ENCODE data around the gene D2HGDH. TPM values are rescaled to one million over a fixed set of nuclear protein-coding genes. Genes with fewer than 3 reads are reported as not detected.

Gene D2HGDH
- total RNA-seq (2014; rRNA removed; shearing (Covaris generic); ENCODE audit: low replicate concordance), result 14.0 and 14.2 TPM in 2 replicates

DNA sequence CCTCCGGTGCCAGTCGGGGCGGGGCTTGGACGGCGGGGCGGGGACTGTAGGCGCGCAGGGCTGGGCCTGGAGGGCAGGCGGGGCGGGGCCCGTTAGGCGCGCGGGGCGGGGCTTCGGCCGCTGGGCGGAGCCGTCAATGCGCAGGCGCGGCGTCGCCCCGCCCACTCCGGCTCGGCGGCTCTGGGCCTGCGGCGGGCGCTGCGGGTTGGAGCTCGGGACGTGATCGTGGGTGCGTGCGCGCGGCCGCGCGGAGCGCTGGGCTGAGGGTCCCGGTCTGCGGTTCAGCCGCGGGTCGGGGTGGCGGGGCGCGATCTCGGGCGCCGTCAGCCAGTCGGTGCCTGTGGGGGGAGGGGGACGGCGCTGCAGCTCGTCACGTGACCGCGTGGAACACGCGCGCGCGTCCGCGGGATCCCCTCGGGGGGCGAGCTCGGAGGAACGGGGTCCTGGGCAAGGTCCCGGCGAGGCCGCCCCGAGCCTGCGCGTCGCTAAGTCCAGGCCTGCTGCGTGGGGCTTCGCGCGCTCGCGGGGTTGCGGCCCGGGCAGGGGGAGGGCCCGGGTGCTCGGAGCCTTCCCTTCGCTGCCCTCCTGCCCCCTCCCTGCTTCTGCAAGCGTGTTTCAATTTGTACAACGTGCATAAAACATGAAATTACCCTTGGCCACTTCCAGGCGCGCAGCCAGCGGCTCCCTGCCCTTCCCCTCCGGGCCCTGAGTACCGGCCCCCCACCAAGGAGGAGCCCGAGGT lies at the start of gene D2HGDH:
D2HGDH (plus strand) TSS at position 164 of the 742 bp plus-strand sequence. CDS start 595 bp downstream, outside the sequence.
- DNase-seq (ENCODE audit: low read depth), result peak; percentile 71

DNA sequence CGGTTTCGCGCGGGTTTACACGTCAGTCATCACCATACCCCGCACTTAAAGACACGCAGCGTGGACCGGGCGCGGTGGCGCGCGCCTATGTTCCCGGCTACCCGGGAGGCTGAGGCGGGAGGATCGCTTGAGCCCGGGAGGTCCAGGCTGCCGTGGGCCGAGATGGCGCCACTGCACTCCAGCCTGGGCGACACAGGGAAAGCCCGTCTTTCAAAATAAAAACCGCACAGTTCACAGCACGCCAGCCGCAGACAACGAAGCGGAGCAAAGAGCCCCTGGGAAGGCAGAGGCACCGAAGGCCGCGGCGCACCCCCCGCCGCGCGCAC lies 48.1 kb upstream of the D2HGDH start:
- no peak for DNase-seq (ENCODE audit: low read depth)

More for the DNA sequence above, at the start of gene D2HGDH:
- in situ Hi-C loops (cut with HindIII; ENCODE audit: low pct_unique_long_range_greater_than_20kb, low sequenced_read_pairs), result no loop called here

DNA sequence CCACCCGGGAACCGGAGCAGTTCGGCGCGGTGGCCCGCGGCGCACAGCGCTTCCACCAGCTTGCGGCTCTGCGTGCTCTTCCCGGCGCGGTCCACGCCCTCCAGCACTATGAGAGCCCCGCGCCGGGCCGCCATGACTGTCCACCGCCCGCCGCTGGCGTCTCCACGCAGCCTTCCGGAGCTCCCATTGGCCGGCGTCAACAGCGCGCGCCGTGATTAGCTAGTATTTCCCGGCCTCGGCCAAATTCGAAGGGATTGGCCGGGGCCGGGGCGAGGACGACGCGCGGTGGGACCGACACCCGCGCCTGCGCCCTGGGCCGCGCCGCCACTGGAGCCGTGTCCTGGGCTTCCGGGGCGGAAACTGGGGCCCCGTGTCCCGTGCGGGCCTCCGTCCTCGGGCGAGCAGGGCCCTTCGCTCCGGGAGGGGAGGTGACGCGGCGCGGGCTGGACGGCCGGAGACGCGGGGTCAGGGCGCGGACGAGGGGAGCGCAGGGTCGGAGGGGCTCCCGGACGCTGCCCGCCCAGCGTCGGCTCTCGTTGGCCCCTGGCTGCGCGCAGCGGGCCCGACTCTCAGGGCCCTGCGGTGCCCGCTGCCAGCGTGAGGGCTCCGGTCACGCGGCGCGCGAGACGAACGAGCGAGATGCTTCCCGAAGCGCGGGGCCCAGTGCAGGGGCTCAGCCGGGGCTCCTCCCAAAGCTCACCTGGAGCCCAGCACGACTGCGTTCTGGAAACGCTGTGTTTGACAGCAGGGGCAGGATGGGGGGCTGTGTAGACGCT lies 47.6 kb upstream of the D2HGDH start, which contains the start of gene DTYMK:
DTYMK (minus strand) TSS at position 166 of the 776 bp plus-strand sequence; CDS start at position 134, 32 bp downstream.
- in situ Hi-C loops (cut with HindIII; ENCODE audit: low pct_unique_long_range_greater_than_20kb, low sequenced_read_pairs), result no loop called here
- peak; percentile 96 for DNase-seq (ENCODE audit: low read depth)

More for the DNA sequence above, 48.1 kb upstream of the D2HGDH start:
- in situ Hi-C loops (cut with HindIII; ENCODE audit: low pct_unique_long_range_greater_than_20kb, low sequenced_read_pairs), result no loop called here

- in situ Hi-C loops (cut with HindIII; ENCODE audit: low pct_unique_long_range_greater_than_20kb, low sequenced_read_pairs), result no loop called here
- no peak for DNase-seq (ENCODE audit: low read depth)
Observed at GRCh38 chr2:241689306-241689705, 45.1 kb upstream of the D2HGDH start.

- in situ Hi-C loops (cut with HindIII; ENCODE audit: low pct_unique_long_range_greater_than_20kb, low sequenced_read_pairs), result no loop called here
- no peak for DNase-seq (ENCODE audit: low read depth)
Observed at GRCh38 chr2:241690202-241690717, 44.2 kb upstream of the D2HGDH start.

GRCh38 chr2:241692448-241692847 lies 42.0 kb upstream of the D2HGDH start:
- in situ Hi-C loops (cut with HindIII; ENCODE audit: low pct_unique_long_range_greater_than_20kb, low sequenced_read_pairs), result no loop called here
- DNase-seq (ENCODE audit: low read depth), result no peak

DNA sequence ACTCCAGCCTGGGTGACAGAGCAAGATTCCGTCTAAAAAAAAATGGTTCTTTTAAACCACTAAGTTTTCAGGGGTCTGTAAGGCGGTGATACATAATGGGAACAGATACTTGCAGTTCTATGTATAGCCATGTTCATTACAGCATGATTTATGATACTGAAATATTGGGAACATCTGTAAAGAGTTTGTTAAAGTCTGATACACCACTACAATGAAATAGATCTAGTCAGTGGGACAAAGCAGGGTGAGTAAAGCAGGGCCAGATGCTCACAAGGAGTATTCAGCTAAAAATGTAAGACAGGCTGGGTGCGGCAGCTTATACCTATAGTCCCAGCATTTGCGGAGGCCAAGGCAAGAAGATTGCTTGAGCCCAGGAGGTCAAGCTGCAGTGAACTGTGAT lies 38.8 kb upstream of the D2HGDH start:
- DNase-seq (ENCODE audit: low read depth), result no peak
- in situ Hi-C loops (cut with HindIII; ENCODE audit: low pct_unique_long_range_greater_than_20kb, low sequenced_read_pairs), result no loop called here

- in situ Hi-C loops (cut with HindIII; ENCODE audit: low pct_unique_long_range_greater_than_20kb, low sequenced_read_pairs), result no loop called here
- no peak for DNase-seq (ENCODE audit: low read depth)
Observed at GRCh38 chr2:241701149-241701398, 33.4 kb upstream of the D2HGDH start.

DNA sequence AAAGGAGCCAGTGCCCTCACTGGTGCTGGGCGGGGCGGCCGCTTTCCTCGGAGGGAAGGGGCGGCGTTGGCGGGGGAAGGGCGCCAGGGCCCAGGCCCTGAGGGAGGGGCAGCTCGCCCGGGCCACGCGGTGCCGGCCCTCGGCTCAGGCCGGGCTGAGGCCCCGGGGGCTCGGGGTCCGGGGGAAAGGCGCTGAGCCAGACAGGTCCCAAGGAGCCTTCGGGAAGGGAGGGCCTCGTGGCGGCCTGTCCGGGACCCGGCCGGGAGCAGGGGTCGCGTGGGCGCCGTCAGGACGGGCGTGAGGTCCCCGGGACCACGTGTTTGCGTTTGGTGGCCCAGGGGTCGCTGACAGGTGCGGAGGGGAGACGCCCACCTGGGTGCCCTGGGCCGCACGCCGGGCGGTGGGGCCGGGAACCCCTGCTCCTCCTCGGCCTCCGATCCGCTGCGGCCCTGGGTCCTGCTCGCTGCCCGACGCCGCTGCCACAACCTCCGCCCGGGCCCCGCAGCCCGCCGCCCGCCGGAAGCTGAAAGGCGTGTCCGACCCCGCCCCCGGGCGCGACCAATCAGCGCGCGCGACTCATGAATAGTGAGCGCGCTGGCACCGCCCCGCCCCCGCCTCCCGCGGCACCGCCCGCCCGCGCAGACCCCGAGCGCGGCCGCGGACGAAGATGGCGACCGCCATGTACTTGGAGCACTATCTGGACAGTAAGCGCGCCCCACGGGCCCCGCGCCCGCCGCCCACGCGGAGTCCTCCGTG lies 32.9 kb upstream of the D2HGDH start, which contains the start of gene ING5:
ING5 (plus strand) TSS at position 641 of the 756 bp plus-strand sequence; CDS start at position 668, 27 bp downstream.
- in situ Hi-C loops (cut with HindIII; ENCODE audit: low pct_unique_long_range_greater_than_20kb, low sequenced_read_pairs), result no loop called here
- peak; percentile 93 for DNase-seq (ENCODE audit: low read depth)

GRCh38 chr2:241702155-241703031 lies 32.0 kb upstream of the D2HGDH start:
- peak; percentile 92 for DNase-seq (ENCODE audit: low read depth)
- in situ Hi-C loops (cut with HindIII; ENCODE audit: low pct_unique_long_range_greater_than_20kb, low sequenced_read_pairs), result no loop called here

DNA sequence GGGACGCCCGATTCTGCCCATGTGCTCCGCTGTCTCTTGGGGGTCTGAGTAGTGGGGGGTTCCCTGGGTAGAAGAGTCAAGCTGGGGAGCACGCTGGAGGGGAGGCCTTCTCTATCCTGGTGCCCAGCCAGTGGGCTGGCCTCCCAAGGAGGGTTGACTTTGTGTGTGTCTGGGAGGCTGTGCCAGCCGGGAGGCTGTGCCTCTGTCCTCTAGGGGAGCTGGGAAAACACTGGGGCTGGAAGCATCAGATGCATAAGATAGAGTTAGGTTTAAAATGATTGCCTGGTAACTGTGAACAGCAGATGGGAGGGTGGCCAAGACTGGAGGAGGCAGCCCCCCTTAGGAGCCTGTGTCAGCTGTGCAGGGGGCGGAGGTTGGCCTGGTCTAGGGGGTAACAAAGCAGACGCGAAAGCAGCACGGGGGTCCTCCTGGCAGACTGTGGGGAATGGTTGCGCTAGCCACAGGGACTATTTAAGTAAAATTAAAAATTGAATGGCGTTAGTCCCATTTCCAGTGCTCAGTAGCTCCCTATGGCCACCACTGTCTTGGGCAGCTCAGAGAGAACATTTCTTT lies 31.3 kb upstream of the D2HGDH start:
- in situ Hi-C loops (cut with HindIII; ENCODE audit: low pct_unique_long_range_greater_than_20kb, low sequenced_read_pairs), result no loop called here
- no peak for DNase-seq (ENCODE audit: low read depth)

DNA sequence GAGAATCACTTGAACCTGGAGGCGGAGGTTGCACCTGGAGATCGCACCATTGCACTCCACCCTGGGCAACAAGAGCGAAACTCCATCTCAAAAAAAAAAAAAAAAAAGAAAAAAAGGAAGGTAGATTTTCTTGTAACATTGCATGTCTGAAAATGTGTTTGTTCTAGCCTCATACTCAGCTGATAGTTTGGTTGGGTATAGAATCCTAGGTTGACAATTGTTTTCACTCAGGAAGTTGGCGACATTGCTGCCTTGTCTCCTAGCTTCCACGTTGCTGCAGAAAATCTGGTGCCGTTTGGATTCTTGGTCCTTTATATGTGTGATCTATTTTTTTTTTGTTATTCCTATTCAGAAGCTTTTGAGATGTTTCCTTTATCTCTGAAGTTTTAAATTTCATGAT lies 27.9 kb upstream of the D2HGDH start:
- no peak for DNase-seq (ENCODE audit: low read depth)
- in situ Hi-C loops (cut with HindIII; ENCODE audit: low pct_unique_long_range_greater_than_20kb, low sequenced_read_pairs), result no loop called here

DNA sequence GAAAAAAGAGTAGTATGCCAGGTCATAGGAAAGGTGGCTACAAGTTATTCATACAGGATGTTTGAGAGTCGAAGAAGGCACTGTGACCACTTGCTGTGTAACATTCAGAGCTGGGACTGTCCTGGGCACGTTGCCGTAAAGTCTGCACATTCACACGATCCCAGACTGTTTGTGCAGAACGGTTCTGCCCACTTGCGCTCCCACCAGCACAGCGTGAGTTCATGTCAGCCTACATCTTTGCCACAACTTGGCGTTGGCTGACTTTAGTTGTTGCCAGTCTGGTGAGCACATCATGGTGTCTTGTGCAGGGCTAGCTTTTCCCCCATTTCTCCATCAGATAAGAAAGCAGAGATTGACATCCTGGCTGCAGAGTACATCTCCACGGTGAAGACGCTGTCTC lies 25.6 kb upstream of the D2HGDH start:
- no peak for DNase-seq (ENCODE audit: low read depth)
- in situ Hi-C loops (cut with HindIII; ENCODE audit: low pct_unique_long_range_greater_than_20kb, low sequenced_read_pairs), result no loop called here

- no peak for DNase-seq (ENCODE audit: low read depth)
- in situ Hi-C loops (cut with HindIII; ENCODE audit: low pct_unique_long_range_greater_than_20kb, low sequenced_read_pairs), result no loop called here
Observed at GRCh38 chr2:241719093-241719492, 15.3 kb upstream of the D2HGDH start.

DNA sequence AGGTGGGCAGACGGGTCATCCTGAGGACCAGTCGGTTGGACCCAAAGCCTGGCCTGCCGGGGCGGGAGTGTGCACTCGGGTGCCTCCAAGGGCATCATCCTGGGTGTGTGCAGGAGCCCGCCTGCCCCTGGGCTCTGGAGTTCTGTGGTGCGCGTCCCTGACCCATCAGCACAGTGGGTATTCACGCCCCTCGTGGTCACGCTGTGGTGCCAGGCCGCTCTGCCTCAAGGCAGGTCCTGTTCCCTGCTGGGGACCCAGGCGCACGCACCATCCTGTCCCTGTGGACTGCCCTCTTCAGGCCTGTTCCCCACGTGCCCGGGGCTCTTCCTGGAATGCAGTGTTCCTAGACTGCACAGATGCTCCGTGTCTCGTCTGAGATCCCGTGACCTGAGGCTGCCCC lies 14.3 kb upstream of the D2HGDH start:
- in situ Hi-C loops (cut with HindIII; ENCODE audit: low pct_unique_long_range_greater_than_20kb, low sequenced_read_pairs), result no loop called here
- no peak for DNase-seq (ENCODE audit: low read depth)

DNA sequence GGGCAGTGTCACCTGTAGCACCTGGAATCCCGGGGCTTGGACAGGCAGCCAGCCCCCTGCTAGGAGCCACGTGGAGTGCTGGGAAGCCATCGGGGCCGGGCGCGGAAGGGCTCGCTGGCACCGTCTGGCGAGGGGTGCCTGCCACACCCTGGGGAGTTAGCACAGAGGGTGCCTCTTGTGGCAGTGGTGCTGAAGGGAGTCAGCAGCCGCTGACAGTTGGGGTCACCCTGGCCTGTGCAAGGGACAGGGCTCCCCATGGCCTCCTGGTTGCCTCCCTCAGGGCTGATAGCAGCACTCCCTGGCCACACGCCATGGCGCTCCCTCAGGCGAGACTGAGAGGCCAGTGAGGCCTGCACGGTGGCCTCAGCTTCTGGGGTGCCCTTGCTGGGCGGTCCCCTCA lies 13.9 kb upstream of the D2HGDH start:
- DNase-seq (ENCODE audit: low read depth), result no peak
- in situ Hi-C loops (cut with HindIII; ENCODE audit: low pct_unique_long_range_greater_than_20kb, low sequenced_read_pairs), result no loop called here

- in situ Hi-C loops (cut with HindIII; ENCODE audit: low pct_unique_long_range_greater_than_20kb, low sequenced_read_pairs), result no loop called here
- DNase-seq (ENCODE audit: low read depth), result no peak
Observed at GRCh38 chr2:241721852-241722251, 12.6 kb upstream of the D2HGDH start.
